HFFc6 (cell line): Measurements from ENCODE around the gene MDN1. TPM values are rescaled to one million over a fixed set of nuclear protein-coding genes. Genes with fewer than 3 reads are reported as not detected.

Experiments
- DNase-seq: peaks from one replicate; pipeline ENCODE4 v3.0.0-alpha.2; 2018
- H3K27ac Mint-ChIP-seq: 2 replicates; pipeline ENCODE4 v1.8.0; 2020; ENCODE audit warnings: mild to moderate bottlenecking, mixed read lengths
- H3K27me3 Mint-ChIP-seq: 2 replicates; pipeline ENCODE4 v1.8.0; 2021; ENCODE audit warnings: mild to moderate bottlenecking, moderate library complexity, mixed read lengths; ENCODE audit not compliant: insufficient read depth
- H3K36me3 Mint-ChIP-seq: 2 replicates; pipeline ENCODE4 v1.8.0; 2021; ENCODE audit warnings: low read depth, mixed read lengths
- H3K4me1 Mint-ChIP-seq: 2 replicates; pipeline ENCODE4 v1.8.0; 2020; ENCODE audit warnings: low read depth, mixed read lengths
- H3K4me3 Mint-ChIP-seq: 2 replicates; pipeline ENCODE4 v1.8.0; 2020; ENCODE audit warnings: mild to moderate bottlenecking, moderate library complexity, mixed read lengths
- H3K9me3 Mint-ChIP-seq: 2 replicates; pipeline ENCODE4 v1.8.0; 2020; ENCODE audit warnings: mild to moderate bottlenecking, mixed read lengths
- total RNA-seq, 6 experiments: library from RNA; stranded (reverse); fragmentation: NEBNext Ultra II Directional; extraction: Animal tissue kit (Norgen Biotek cat#: 25700); gene quantifications; 2 replicates in 1 of 6; 3 replicates in 5 of 6; pipeline ENCODE4 v1.2.3, GENCODE V29; 2021
- TF ChIP-seq, protein P1 (sequence below): fragments of 200-600 bp; sonication (generic); IDR thresholded peaks from 2 replicates; pipeline ENCODE4 v1.5.0; 2021; ENCODE audit warnings: antibody characterized with exemption, mild to moderate bottlenecking

The MDN1 gene
- total RNA-seq, 6 experiments from 2014 or later = 17.4 to 25.4 (median 18.4) TPM

DNA sequence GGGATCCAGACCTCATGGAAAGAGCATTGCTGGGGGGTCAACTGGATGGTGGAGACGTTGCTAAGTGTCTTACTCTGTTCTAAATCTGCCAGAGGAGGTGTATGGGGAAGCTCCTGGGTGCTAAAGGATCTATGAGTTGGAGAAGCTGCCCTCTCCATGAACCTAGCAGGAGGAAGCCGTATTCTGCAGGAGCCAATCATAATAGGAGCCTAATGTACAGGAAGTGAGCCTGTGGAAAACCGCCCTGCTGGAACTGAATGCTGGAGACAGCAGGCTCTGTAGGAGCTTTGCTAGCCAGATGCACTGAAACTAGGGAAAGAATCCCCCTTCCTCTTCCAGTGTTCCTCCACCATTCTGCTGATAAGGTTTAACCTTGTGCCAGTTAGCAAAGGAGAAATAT is 20.9 kb upstream of the MDN1 start:
- Mint-ChIP-seq H3K4me1 (peaks cover 26% of the 10 kb centered on the region), H3K9me3 (no peaks in the 10 kb centered on the region), H3K27me3 (no peaks in the 10 kb centered on the region; the same call in 1 of the 2 replicates), H3K27ac (no peak overlapping the region), H3K4me3 (no peak overlapping the region), H3K36me3 (peaks cover 10% of the 10 kb centered on the region)
- DNase-seq = no peak
- TF ChIP-seq, protein P1, sequence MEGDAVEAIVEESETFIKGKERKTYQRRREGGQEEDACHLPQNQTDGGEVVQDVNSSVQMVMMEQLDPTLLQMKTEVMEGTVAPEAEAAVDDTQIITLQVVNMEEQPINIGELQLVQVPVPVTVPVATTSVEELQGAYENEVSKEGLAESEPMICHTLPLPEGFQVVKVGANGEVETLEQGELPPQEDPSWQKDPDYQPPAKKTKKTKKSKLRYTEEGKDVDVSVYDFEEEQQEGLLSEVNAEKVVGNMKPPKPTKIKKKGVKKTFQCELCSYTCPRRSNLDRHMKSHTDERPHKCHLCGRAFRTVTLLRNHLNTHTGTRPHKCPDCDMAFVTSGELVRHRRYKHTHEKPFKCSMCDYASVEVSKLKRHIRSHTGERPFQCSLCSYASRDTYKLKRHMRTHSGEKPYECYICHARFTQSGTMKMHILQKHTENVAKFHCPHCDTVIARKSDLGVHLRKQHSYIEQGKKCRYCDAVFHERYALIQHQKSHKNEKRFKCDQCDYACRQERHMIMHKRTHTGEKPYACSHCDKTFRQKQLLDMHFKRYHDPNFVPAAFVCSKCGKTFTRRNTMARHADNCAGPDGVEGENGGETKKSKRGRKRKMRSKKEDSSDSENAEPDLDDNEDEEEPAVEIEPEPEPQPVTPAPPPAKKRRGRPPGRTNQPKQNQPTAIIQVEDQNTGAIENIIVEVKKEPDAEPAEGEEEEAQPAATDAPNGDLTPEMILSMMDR = no peak

DNA sequence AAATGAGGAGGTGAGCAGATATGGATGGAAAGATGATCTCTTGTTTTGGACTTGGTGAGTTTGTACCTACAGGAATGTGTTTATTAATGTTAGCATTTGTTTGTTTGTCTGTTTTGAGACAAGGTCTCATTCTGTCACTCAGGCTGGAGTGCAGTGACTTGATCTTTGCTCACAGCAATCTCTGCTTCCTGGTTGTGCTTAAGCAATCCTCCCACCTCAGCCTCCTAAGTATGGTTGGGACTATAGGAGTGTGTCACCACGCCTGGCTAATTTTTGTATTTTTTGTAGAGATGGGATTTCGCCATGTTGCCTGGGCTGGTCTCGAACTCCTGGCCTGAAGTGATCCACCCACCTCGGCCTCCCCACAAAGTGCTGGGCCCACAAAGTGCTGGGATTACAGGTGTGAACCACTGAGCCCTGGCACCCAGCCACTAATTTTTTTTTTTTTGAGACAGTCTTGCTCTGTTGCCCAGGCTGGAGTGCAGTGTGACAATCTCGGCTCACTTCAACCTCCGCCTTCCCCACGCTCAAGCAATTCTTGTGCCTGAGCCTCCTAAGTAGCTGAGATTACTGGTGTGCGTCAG is 17.1 kb upstream of the MDN1 start:
- H3K27me3 Mint-ChIP-seq = no peaks in the 10 kb centered on the region; the same call in 1 of the 2 replicates
- TF ChIP-seq, protein P1 = no peak
- no peaks in the 10 kb centered on the region for H3K9me3 Mint-ChIP-seq
- peaks cover 31% of the 10 kb centered on the region for H3K36me3 Mint-ChIP-seq
- no peak overlapping the region for H3K27ac Mint-ChIP-seq
- peaks cover 17% of the 10 kb centered on the region for H3K4me1 Mint-ChIP-seq
- no peak for DNase-seq
- H3K4me3 Mint-ChIP-seq = no peak overlapping the region

DNA sequence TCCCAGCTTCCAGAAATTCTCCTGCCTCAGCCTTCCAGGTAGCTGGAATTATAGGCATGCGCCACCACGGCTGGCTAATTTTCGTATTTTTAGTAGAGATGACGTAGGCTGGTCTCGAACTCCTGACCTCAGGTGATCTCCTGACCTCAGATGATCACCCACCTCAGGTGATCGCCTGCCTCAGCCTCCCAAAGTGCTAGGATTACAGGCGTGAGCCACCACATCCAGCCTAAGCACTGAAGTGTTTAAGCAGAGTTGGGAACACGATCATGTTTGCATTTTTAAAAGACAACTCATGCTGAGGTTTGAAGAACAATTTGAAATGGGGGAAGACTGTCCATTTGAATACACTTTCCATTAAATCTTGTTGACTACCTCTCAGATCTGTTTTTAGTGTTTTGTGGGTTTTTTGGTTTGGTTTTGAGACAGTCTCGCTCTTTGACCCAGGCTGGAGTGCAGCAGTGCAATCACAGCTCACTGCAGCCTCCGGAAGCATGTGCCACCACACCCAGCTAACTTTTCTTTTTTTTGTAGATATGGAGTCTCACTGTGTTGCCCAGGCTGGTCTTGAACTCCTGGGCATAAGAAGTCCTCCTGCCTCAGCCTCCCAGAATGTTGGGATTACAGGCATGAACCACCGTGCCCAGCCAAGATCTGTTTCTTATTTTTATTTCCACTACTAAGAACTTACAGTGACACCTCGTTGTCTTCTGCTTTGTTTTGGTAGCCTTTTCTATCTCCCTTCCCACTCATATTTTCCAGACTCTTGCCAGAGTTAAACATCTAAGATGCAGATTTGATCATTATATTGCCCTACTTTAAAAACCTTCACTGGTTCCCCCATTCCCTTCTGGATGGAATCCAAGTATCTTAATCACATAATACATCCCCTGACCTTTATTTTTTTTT is 15.5 kb upstream of the MDN1 start:
- TF ChIP-seq, protein P1 = no peak
- H3K4me3 Mint-ChIP-seq = peak overlapping the region; percentile 5; the same call in 1 of the 2 replicates
- no peaks in the 10 kb centered on the region for H3K27me3 Mint-ChIP-seq
- H3K27ac Mint-ChIP-seq = peak overlapping the region; percentile 53
- peak; percentile 37 for DNase-seq
- peaks cover 27% of the 10 kb centered on the region for H3K4me1 Mint-ChIP-seq
- peaks cover 36% of the 10 kb centered on the region for H3K36me3 Mint-ChIP-seq
- H3K9me3 Mint-ChIP-seq = no peaks in the 10 kb centered on the region

DNA sequence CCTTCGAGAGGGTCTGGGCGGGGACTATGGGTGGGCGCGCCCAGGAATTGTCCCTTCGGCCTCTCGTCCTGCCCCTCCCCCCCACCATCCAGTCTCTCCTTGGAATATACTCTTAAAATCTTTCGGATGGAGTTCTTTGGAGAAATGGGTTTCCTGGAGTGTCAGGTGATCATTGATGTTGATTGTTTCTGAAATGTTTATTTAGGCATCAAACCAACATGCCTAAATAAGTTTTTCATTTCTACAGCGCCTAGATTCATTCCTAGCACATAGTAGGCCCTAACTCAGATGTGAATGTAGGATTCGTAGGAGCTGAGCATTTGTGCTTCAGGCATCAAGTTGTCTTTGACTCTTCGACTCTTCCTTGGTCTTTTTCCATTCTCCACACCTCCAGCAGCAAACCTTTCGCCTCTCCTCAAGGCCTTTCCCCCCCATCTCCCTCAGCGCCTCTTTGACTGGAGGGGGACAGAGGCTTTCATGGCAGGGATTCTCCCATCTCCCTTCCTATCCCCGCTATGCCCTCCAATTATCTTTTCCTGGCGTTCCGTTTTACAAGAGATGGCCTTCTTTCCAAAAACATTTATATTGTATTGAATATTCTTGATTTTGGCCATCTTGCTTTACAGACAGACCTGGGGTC is 10.7 kb upstream of the MDN1 start:
- H3K4me1 Mint-ChIP-seq = peaks cover 22% of the 10 kb centered on the region
- no peak for DNase-seq
- H3K36me3 Mint-ChIP-seq = peaks cover 24% of the 10 kb centered on the region
- TF ChIP-seq, protein P1 = no peak
- H3K27ac Mint-ChIP-seq = peak overlapping the region; percentile 85
- H3K9me3 Mint-ChIP-seq = no peaks in the 10 kb centered on the region
- peak overlapping the region; percentile 99 for H3K4me3 Mint-ChIP-seq
- H3K27me3 Mint-ChIP-seq = no peaks in the 10 kb centered on the region

DNA sequence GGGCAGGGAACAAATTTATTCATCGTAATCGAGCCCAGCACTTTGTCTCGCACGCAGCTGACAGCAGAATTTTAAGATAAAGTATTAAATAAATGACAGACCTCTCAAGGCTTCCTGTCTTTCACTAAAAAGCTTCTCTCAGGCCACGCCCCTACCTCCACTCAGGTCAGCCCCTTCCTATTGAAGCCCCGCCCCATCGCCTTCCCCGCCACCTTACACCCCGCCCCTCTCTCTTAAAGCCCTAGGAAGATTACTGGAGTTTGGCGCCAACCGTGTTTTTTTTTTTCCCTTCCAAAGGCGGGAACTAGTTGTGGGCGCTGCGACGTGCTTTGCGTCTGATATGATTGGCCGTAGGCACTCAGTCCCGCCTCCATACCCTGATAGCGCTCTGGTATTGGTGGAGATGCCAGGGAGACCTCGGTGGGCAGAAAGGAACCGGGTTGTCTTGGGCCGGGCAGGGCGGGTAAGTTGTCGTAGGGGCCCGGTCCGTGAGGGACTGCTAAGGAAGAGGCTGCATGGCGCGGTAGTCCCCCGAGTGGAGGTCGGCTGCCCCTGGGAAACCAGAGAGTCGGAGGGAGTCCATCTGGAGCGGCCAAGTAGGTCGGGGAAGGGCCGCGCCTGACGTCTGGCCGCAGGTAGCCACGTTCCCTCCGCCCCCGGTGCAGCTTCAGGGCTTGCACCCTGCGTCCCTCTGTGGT is 10.0 kb upstream of the MDN1 start, which contains the start of gene CASP8AP2:
Gene CASP8AP2 (plus strand): TSS at position 409 of the 698 bp plus-strand sequence.
- Mint-ChIP-seq H3K27ac (peak within 1 kb of the TSS; percentile 85), H3K4me1 (peaks cover 15% of the 10 kb centered on the region), H3K9me3 (no peaks in the 10 kb centered on the region), H3K4me3 (peak within 1 kb of the TSS; percentile 99), H3K36me3 (peaks cover 18% of the 10 kb centered on the region; the same call in 1 of the 2 replicates), H3K27me3 (no peaks in the 10 kb centered on the region; the same call in 1 of the 2 replicates)
- TF ChIP-seq, protein P1 = no peak
- DNase-seq = peak; percentile 95
